GM23248 (cell line): Measurements from ENCODE around the gene TXNRD1. TPM values are rescaled to one million over a fixed set of nuclear protein-coding genes. Genes with fewer than 3 reads are reported as not detected.
A peak's percentile ranks its signal among the peaks of the same experiment; 100 is the strongest.
"Not testable (repeated sequence)": the region's sequence is repeated elsewhere in the genome, so short reads cannot be mapped to it uniquely, and the experiment has no call there.

Experiments used
- DNase-seq: peaks from one replicate; pipeline ENCODE4 v3.0.0-alpha.2; 2015
- H2AFZ ChIP-seq: fragments of 200-600 bp; sonication (generic); 2 replicates; pipeline ENCODE4 v1.6.1; 2016; ENCODE audit warnings: antibody characterized with exemption
- H3F3A ChIP-seq: fragments of 200-600 bp; sonication (generic); 2 replicates; pipeline ENCODE4 v1.6.1; 2016; ENCODE audit warnings: mild to moderate bottlenecking, antibody characterized with exemption, mixed run types; ENCODE audit not compliant: insufficient read depth
- H3K27ac ChIP-seq: fragments of 200-600 bp; sonication (generic); 2 replicates; pipeline ENCODE4 v1.5.1; 2016; ENCODE audit warnings: mild to moderate bottlenecking
- H3K27me3 ChIP-seq: fragments of 200-600 bp; sonication (generic); replicated peaks from 2 replicates; pipeline ENCODE4 v1.6.1; 2016; ENCODE audit warnings: mild to moderate bottlenecking; ENCODE audit not compliant: insufficient read depth
- H3K36me3 ChIP-seq: fragments of 200-600 bp; sonication (generic); 2 replicates; pipeline ENCODE4 v1.6.1; 2016; ENCODE audit warnings: low read depth, mild to moderate bottlenecking
- H3K4me1 ChIP-seq: fragments of 200-600 bp; sonication (generic); 2 replicates; pipeline ENCODE4 v1.6.1; 2016; ENCODE audit warnings: mild to moderate bottlenecking; ENCODE audit not compliant: insufficient read depth
- H3K4me2 ChIP-seq: fragments of 200-600 bp; sonication (generic); one replicate; pipeline ENCODE4 v1.6.1; 2016; ENCODE audit warnings: mild to moderate bottlenecking; ENCODE audit not compliant: unreplicated experiment
- H3K4me3 ChIP-seq: fragments of 200-600 bp; sonication (generic); 2 replicates; pipeline ENCODE4 v1.5.1; 2016; ENCODE audit warnings: mild to moderate bottlenecking
- H3K79me2 ChIP-seq: fragments of 200-600 bp; sonication (generic); 2 replicates; pipeline ENCODE4 v1.6.1; 2016; ENCODE audit warnings: mild to moderate bottlenecking; ENCODE audit not compliant: insufficient read depth
- H3K9ac ChIP-seq: fragments of 200-600 bp; sonication (generic); 2 replicates; pipeline ENCODE4 v1.6.1; 2016; ENCODE audit warnings: mild to moderate bottlenecking
- H3K9me2 ChIP-seq: fragments of 200-600 bp; sonication (generic); 2 replicates; pipeline ENCODE4 v1.6.1; 2016; ENCODE audit warnings: mixed run types, mild to moderate bottlenecking, moderate library complexity; ENCODE audit not compliant: insufficient read depth
- H3K9me3 ChIP-seq: fragments of 200-600 bp; sonication (generic); one replicate; pipeline ENCODE4 v1.6.1; 2017; ENCODE audit warnings: low read depth
- H4K20me1 ChIP-seq: fragments of 200-600 bp; sonication (generic); 2 replicates; pipeline ENCODE4 v1.6.0; 2016; ENCODE audit not compliant: insufficient read depth
- EZH2 ChIP-seq: fragments of 200-600 bp; sonication (generic); IDR thresholded peaks from 2 replicates; pipeline ENCODE4 v1.6.1; 2018; ENCODE audit warnings: antibody characterized with exemption, mild to moderate bottlenecking; ENCODE audit not compliant: insufficient read depth, poor library complexity, severe bottlenecking
- EZH2phosphoT487 ChIP-seq: fragments of 200-600 bp; sonication (generic); IDR thresholded peaks from 2 replicates; pipeline ENCODE4 v1.6.1; 2018; ENCODE audit warnings: antibody characterized with exemption, moderate library complexity, mild to moderate bottlenecking, low read depth; ENCODE audit not compliant: insufficient read depth
- WGBS, 2 experiments: methylation state at CpG; one replicate each; pipeline ENCODE4 v1.1.6; 2015 to 2017; ENCODE audit warnings: low lambda C conversion rate in 2 of 2, low coverage in 1 of 2; ENCODE audit errors: missing lambda C conversion rate in 2 of 2; 5-methylcytosine and 5-hydroxymethylcytosine counted together
- in situ Hi-C: fragments of 300-500 bp; cut with MboI; formaldehyde crosslinking; loops from 2 replicates; pipeline ENCODE4 v1.15.0; 2020
- polyA plus RNA-seq: library from polyadenylated mRNA; unstranded; fragments of >200 nt; fragmentation: Nextera tagmentation; extraction: Ambion mirVana; gene quantifications from 2 replicates; pipeline ENCODE4 v1.2.1, GENCODE V29; 2016
- total RNA-seq: library from RNA; depleted of rRNA; stranded (reverse); fragments of >200 nt; shearing (Covaris generic); gene quantifications from 2 replicates; pipeline ENCODE4 v1.2.3, GENCODE V29; 2014

TXNRD1 gene
- total and polyA plus RNA-seq, 2 experiments from 2014 or later, result 255 to 477 TPM

DNA sequence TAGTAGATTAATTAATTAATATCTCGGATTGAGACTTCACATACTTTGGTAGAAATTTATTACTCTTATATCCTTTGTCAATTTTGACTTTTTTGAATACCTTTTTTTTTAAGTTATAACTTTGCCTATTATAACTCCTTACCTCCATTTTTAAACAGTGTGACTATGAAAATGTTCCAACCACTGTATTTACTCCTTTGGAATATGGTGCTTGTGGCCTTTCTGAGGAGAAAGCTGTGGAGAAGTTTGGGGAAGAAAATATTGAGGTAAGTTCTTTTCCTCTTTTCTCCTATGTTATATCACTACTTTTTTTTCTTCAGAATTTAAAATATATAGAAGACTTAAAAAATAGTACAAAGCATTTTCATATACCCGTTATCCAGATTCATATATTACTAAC is 115.8 kb downstream of the TXNRD1 start:
- H3K9ac ChIP-seq, result no peak overlapping the region
- in situ Hi-C loops, result no loop called here
- no peaks in the 10 kb centered on the region for H3K9me2 ChIP-seq
- WGBS, 2 experiments, result 94 to 100% methylated on average over 2 of the region's 2 CpGs
- no peak for DNase-seq
- TF ChIP-seq EZH2phosphoT487 (no peak), EZH2 (no peak)
- H3K27me3 ChIP-seq, result no peaks in the 10 kb centered on the region
- no peak overlapping the region for H3K4me2 ChIP-seq
- peaks cover 91% of the 10 kb centered on the region for H3F3A ChIP-seq
- peaks cover 90% of the 10 kb centered on the region for H3K36me3 ChIP-seq
- H3K79me2 ChIP-seq, result peaks cover 68% of the 10 kb centered on the region
- no peaks in the 10 kb centered on the region for H4K20me1 ChIP-seq
- no peaks in the 10 kb centered on the region for H3K9me3 ChIP-seq
- no peaks in the 10 kb centered on the region for H3K4me1 ChIP-seq
- peak overlapping the region; percentile 5; the same call in 1 of the 2 replicates for H3K27ac ChIP-seq
- no peak overlapping the region for H2AFZ ChIP-seq
- no peak overlapping the region for H3K4me3 ChIP-seq

DNA sequence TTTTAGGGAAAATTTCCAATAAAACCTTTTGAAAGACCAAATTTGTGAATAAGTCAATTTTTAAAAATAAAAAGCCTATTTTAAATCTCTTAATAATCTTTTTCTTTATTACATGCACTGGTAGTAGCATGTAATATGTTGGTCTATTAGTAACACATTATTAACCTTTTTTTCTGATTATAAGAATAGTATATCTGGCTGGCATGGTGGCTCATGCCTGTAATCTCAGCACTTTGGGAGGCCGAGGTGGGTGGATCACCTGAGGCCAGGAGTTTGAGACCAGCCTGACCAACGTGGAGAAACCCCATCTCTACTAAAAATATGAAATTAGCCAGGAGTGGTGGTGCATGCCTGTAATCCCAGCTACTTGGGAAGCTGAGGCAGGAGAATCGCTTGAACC is 116.7 kb downstream of the TXNRD1 start:
- H4K20me1 ChIP-seq, H2AFZ ChIP-seq, in situ Hi-C loops, H3K4me3 ChIP-seq, H3K4me2 ChIP-seq, H3K9me2 ChIP-seq, H3K9ac ChIP-seq, DNase-seq, H3K4me1 ChIP-seq, H3K27me3 ChIP-seq, H3K9me3 ChIP-seq: not testable (repeated sequence)
- WGBS, 2 experiments, result 92 to 94% methylated on average over 3 of the region's 3 CpGs
- H3F3A ChIP-seq, result peaks cover 91% of the 10 kb centered on the region
- H3K36me3 ChIP-seq, result peaks cover 90% of the 10 kb centered on the region
- 0 out of 2 replicates have a peak overlapping the region, but pooled peaks have one; percentile 5 for H3K27ac ChIP-seq
- peaks cover 66% of the 10 kb centered on the region for H3K79me2 ChIP-seq

- H3K79me2 ChIP-seq, result peaks cover 61% of the 10 kb centered on the region
- peak overlapping the region; percentile 11; the same call in 1 of the 2 replicates for H3K27ac ChIP-seq
- no peak overlapping the region for H2AFZ ChIP-seq
- H3K4me2 ChIP-seq, result no peak overlapping the region
- no peaks in the 10 kb centered on the region for H3K4me1 ChIP-seq
- no peaks in the 10 kb centered on the region; the same call in 1 of the 2 replicates for H4K20me1 ChIP-seq
- no peak overlapping the region for H3K4me3 ChIP-seq
- in situ Hi-C loops, result no loop called here
- WGBS, 2 experiments, result 54 to 63% methylated on average over 1 of the region's 1 CpG
- H3K27me3 ChIP-seq, result no peaks in the 10 kb centered on the region
- H3K36me3 ChIP-seq, result peaks cover 88% of the 10 kb centered on the region
- no peaks in the 10 kb centered on the region for H3K9me2 ChIP-seq
- no peaks in the 10 kb centered on the region for H3K9me3 ChIP-seq
- no peak for DNase-seq
- peaks cover 85% of the 10 kb centered on the region for H3F3A ChIP-seq
- no peak overlapping the region for H3K9ac ChIP-seq
- no peak for TF ChIP-seq EZH2
- TF ChIP-seq EZH2phosphoT487, result no peak
Measured at GRCh38 chr12:104333692-104334255, 118.2 kb downstream of the TXNRD1 start.

DNA sequence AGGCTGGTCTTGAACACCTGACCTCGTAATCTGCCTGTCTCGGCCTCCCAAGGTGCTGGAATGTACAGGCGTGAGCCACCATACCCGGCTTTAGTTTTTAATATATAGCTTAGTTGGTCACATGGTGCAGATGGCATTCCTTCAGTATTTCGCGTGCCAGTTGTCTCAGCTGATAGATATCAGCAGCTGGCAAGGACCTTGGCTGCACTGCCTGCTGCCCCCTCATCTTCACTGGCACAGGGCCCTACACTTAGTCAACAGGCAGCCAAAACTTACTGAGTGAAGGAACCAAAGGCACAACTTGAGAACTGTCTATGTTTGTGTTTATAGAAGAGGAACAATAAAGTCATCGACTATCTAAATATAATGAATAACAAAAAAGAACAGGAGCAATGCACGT is 119.0 kb downstream of the TXNRD1 start:
- no peaks in the 10 kb centered on the region for H3K9me2 ChIP-seq
- in situ Hi-C loops, result no loop called here
- no peak overlapping the region for H3K9ac ChIP-seq
- no peaks in the 10 kb centered on the region for H3K27me3 ChIP-seq
- DNase-seq, result peak; percentile 55
- peak overlapping the region; percentile 11 for H3K27ac ChIP-seq
- no peaks in the 10 kb centered on the region; the same call in 1 of the 2 replicates for H4K20me1 ChIP-seq
- peaks cover 87% of the 10 kb centered on the region for H3F3A ChIP-seq
- no peaks in the 10 kb centered on the region for H3K4me1 ChIP-seq
- WGBS, 2 experiments, result 79% methylated on average over 8 of the region's 8 CpGs
- no peaks in the 10 kb centered on the region for H3K9me3 ChIP-seq
- H3K4me3 ChIP-seq, result no peak overlapping the region
- peaks cover 63% of the 10 kb centered on the region for H3K79me2 ChIP-seq
- H2AFZ ChIP-seq, result no peak overlapping the region
- TF ChIP-seq EZH2 (no peak), EZH2phosphoT487 (no peak)
- peaks cover 88% of the 10 kb centered on the region for H3K36me3 ChIP-seq
- H3K4me2 ChIP-seq, result no peak overlapping the region

GRCh38 chr12:104336115-104336514 is 120.5 kb downstream of the TXNRD1 start:
- no peak overlapping the region for H2AFZ ChIP-seq
- H3K27ac ChIP-seq, result 0 out of 2 replicates have a peak overlapping the region, but pooled peaks have one; percentile 2
- no peaks in the 10 kb centered on the region for H3K4me1 ChIP-seq
- H3K36me3 ChIP-seq, result peaks cover 93% of the 10 kb centered on the region
- in situ Hi-C loops, result no loop called here
- no peaks in the 10 kb centered on the region; the same call in 1 of the 2 replicates for H4K20me1 ChIP-seq
- no peak overlapping the region for H3K4me3 ChIP-seq
- H3K9ac ChIP-seq, result no peak overlapping the region
- H3K9me2 ChIP-seq, result no peaks in the 10 kb centered on the region
- DNase-seq, result no peak
- no peak for TF ChIP-seq EZH2phosphoT487
- no peak for TF ChIP-seq EZH2
- no peaks in the 10 kb centered on the region for H3K9me3 ChIP-seq
- no peaks in the 10 kb centered on the region for H3K27me3 ChIP-seq
- H3K79me2 ChIP-seq, result peaks cover 74% of the 10 kb centered on the region
- no peak overlapping the region for H3K4me2 ChIP-seq
- 78 to 79% methylated on average over 2 of the region's 2 CpGs for WGBS, 2 experiments
- H3F3A ChIP-seq, result peaks cover 89% of the 10 kb centered on the region
